SH-SY5Y (cell line): ENCODE data around the gene MARCHF10.

ENCODE experiments used
- GATA2 ChIP-seq: IDR thresholded peaks from 2 replicates; pipeline ENCODE4 v1.6.1; 2011; ENCODE audit warnings: mild to moderate bottlenecking, low read depth, low read length
- GATA3 ChIP-seq: IDR thresholded peaks from 2 replicates; pipeline ENCODE4 v1.6.1; 2011; ENCODE audit warnings: low read depth, mild to moderate bottlenecking, low read length, moderate library complexity

- no peak for TF ChIP-seq GATA2
- TF ChIP-seq GATA3 = no peak
Measured at GRCh38 chr17:62681061-62681938, 126.8 kb downstream of the MARCHF10 start.
